ENCODE results near the gene PHEX. TPM values are rescaled to one million over a fixed set of nuclear protein-coding genes. Genes with fewer than 3 reads are reported as not detected.

The PHEX gene
- total and polyA plus RNA-seq, 5 experiments from 2014 or later: 0.18 to 0.19 TPM; not detected in 3

DNA sequence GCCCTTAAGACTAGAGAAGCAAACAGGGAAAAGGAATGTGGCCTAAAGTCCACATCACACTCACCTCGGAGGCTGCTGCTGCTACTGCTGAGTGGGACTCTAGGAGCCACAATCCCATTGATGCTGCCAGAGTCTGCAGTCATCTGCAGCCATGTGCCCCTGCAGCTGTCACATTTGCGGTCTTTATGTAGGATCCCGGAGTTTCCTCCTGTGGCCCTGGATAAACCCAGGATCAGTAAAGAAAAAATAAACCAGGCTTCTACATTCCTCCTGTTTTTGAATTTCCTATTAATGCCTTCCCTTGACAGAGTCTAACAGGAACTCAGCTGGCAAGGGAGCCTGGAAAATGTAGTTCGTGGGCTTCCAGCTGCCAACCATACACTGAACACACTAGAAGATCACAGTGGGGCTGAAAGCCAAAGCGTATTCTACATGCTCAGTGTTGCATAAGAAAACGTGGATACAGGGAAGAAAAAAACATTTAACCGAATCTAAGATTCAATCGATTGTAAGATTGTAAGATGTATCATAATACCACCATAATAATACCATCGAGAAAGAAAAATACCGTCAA lies 10.3 kb upstream of the PHEX start:
- Mint-ChIP-seq H3K4me1 (no peaks in the 10 kb centered on the region), H3K36me3 (no peaks in the 10 kb centered on the region), H3K27ac (no peak overlapping the region), H3K4me3 (no peak overlapping the region), H3K9me3 (no peaks in the 10 kb centered on the region), H3K27me3 (peaks cover 0 to 1% (median 0%) of the 10 kb centered on the region in 5 donors)
- POLR2A ChIA-PET: no interaction called here
- DNase-seq: no peak
- no peak for ATAC-seq

DNA sequence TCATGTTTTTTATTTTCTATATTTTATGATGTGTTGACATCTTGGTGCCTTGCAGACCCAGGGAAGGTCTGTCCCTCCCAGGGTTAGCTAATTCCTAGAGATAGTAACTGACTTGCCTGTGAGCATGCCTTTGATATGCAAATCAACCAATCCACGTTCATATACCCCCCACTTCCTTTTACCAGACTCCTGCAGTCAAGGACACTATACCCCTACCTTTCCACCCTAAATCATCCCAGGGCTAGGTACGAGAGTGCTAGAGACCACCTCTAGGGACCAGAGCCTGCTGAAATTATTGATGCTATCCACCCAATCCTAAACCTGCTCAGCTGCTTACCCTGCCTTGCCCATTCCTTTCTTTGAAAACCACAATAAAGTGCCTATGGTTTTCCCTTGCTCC lies 7.5 kb upstream of the PHEX start:
- no peaks in the 10 kb centered on the region for H3K36me3 Mint-ChIP-seq
- no peak for ATAC-seq

DNA sequence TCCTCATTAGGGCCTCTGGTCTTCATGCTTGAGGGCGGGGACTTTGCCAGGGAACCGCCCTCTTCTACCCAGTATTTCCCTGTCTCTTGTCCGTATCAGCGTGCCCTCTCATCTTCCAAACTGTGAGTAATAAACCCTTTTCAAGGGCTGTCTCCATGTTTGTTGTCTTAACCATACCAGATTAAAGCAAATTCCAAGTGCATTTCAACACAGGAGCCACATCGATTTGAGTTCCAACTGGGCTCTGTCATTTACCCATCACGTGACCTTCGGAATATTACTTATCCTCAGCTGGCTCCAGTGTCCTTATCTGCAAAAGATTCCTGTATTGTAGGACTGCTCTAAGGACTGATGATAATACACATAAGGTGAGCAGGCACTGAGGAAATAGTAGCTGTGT lies 6.4 kb upstream of the PHEX start:
- Mint-ChIP-seq H3K9me3 (no peaks in the 10 kb centered on the region), H3K4me3 (no peak overlapping the region), H3K4me1 (peaks cover 0 to 6% (median 0%) of the 10 kb centered on the region in 4 donors), H3K36me3 (no peaks in the 10 kb centered on the region), H3K27me3 (peaks cover 0 to 1% (median 0%) of the 10 kb centered on the region in 5 donors), H3K27ac (no peak overlapping the region)
- ATAC-seq (no peak), DNase-seq (no peak)
- POLR2A ChIA-PET: no interaction called here

More for the DNA sequence above, 7.5 kb upstream of the PHEX start:
- POLR2A ChIA-PET: no interaction called here
- Mint-ChIP-seq H3K9me3 (no peaks in the 10 kb centered on the region), H3K27me3 (peaks cover 0 to 1% (median 0%) of the 10 kb centered on the region in 5 donors), H3K4me3 (no peak overlapping the region), H3K27ac (no peak overlapping the region), H3K4me1 (peaks cover 0 to 4% (median 0%) of the 10 kb centered on the region in 4 donors)
- DNase-seq: no peak

DNA sequence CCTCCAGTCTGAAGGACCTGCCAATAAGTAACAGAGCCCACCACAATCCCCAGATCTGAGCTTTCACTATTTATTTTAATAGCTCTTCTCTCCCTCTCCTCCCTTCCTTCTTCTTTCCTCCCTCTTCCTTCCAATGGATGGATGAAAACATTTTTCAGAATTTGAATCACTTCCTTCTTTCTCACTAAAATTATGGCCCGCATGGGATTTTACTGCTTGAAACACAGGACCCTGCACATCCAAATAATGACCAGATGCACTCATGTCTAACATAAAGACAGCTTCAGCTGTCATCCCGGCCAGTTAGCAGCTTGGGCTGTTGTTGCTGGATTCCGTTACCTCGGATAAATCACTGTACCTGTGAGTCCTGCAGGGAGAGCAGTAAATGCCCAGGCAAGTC lies 5.4 kb upstream of the PHEX start:
- H3K4me1 Mint-ChIP-seq: peaks cover 0 to 6% (median 0%) of the 10 kb centered on the region in 4 donors
- H3K36me3 Mint-ChIP-seq: no peaks in the 10 kb centered on the region
- no peak overlapping the region for H3K27ac Mint-ChIP-seq
- no peaks in the 10 kb centered on the region for H3K9me3 Mint-ChIP-seq
- ATAC-seq (no peak), DNase-seq (no peak)
- no peak overlapping the region for H3K4me3 Mint-ChIP-seq
- POLR2A ChIA-PET: no interaction called here
- H3K27me3 Mint-ChIP-seq: no peaks in the 10 kb centered on the region

DNA sequence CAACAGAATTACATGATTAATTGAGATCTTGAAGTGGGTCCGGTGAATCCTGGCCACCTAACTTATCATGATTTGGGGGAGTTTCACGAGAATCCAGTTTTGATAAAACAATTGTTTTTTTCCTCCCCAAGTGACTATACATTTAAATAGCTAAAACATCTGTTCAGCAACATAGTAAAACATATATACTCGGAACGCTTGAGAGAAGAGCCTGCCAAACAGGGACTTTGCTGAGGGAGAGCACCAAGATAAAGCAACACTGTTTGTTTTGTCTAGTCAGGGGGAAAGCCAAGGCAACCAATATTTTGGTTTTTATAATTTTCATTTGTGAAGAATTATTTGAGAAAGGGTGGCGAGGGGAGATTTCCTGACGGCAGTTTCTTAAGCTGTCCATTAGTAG lies 381 bp downstream of the PHEX start:
- Mint-ChIP-seq H3K27me3 (no peaks in the 10 kb centered on the region), H3K9me3 (no peaks in the 10 kb centered on the region), H3K4me3 (no peak overlapping the region), H3K36me3 (no peaks in the 10 kb centered on the region), H3K27ac (no peak overlapping the region), H3K4me1 (peaks cover 0 to 10% (median 0%) of the 10 kb centered on the region in 4 donors)
- DNase-seq (no peak), ATAC-seq (no peak)
- POLR2A ChIA-PET: no interaction called here

DNA sequence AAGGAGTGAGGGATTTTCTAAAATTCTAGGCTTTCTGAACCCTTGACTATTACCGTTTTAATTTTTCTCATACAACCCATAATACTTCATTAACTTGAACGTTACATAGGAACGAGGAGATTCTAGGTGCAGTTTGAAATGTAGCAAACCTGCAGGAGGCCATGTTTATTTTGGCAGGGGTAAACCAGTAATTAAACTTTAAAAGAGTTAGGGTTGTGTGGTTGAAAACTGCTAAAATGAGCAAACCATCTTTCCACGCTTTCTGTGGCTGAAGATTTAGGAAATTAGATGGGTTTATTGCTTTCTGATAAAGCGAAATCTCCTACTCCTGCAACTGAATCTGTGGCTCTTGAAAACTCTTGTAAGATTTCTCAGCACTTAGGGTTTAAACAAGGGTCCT lies 1.7 kb downstream of the PHEX start:
- Mint-ChIP-seq H3K27me3 (no peaks in the 10 kb centered on the region), H3K4me1 (peaks cover 0 to 10% (median under 1%) of the 10 kb centered on the region in 4 donors), H3K27ac (no peak overlapping the region), H3K4me3 (no peak overlapping the region), H3K36me3 (no peaks in the 10 kb centered on the region), H3K9me3 (no peaks in the 10 kb centered on the region)
- POLR2A ChIA-PET: no interaction called here
- DNase-seq (no peak), ATAC-seq (no peak)

DNA sequence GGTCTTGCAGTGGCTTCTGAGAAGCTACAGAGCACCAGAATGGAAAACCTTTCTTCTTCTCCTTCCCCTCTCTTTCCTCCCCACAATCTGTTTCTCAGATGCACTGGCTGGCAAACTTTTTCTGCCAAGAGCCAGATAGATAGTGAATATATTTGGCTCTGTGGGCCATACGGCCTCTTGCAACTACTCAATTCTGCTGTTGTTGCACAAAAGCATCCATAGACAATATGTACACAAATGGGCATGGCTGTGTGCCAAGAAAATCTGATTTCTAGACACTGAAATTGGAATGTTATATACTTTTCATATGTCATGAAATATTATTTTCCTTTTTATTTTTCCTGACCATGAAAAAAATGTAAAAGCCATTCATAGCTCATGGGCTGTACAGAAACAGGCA lies 3.1 kb downstream of the PHEX start:
- no peak for DNase-seq

DNA sequence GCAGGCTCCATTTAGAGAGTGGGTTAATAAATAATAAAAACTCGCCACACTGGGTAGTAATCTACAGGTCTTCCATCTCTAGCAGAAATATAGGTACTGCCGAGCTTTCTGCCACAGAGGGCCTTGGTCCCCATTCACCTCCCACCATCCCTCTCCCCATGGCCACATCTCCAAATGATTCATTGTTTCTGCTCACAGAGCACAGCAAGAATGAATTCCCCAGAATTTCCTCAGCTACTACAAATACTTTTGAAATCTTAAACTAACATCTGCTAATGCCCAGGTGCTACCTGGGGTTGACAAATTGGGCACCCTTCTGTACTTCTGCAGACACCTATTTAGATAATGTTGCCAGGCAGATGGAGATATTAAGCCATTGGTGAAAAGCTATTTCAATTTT lies 5.1 kb downstream of the PHEX start:
- H3K27ac Mint-ChIP-seq: no peak overlapping the region
- POLR2A ChIA-PET: no interaction called here
- peaks cover 0 to 2% (median 0%) of the 10 kb centered on the region in 9 donors for H3K9me3 Mint-ChIP-seq
- H3K27me3 Mint-ChIP-seq: no peaks in the 10 kb centered on the region
- DNase-seq (no peak), ATAC-seq (no peak)
- no peaks in the 10 kb centered on the region for H3K36me3 Mint-ChIP-seq
- no peak overlapping the region for H3K4me3 Mint-ChIP-seq
- peaks cover 0 to 4% (median under 1%) of the 10 kb centered on the region in 4 donors for H3K4me1 Mint-ChIP-seq

More for the DNA sequence above, 3.1 kb downstream of the PHEX start:
- POLR2A ChIA-PET: no interaction called here
- H3K4me1 Mint-ChIP-seq: peaks cover 0 to 4% (median under 1%) of the 10 kb centered on the region in 4 donors
- ATAC-seq: no peak
- no peaks in the 10 kb centered on the region for H3K9me3 Mint-ChIP-seq
- H3K27ac Mint-ChIP-seq: no peak overlapping the region
- no peaks in the 10 kb centered on the region for H3K36me3 Mint-ChIP-seq
- no peak overlapping the region for H3K4me3 Mint-ChIP-seq
- no peaks in the 10 kb centered on the region for H3K27me3 Mint-ChIP-seq

DNA sequence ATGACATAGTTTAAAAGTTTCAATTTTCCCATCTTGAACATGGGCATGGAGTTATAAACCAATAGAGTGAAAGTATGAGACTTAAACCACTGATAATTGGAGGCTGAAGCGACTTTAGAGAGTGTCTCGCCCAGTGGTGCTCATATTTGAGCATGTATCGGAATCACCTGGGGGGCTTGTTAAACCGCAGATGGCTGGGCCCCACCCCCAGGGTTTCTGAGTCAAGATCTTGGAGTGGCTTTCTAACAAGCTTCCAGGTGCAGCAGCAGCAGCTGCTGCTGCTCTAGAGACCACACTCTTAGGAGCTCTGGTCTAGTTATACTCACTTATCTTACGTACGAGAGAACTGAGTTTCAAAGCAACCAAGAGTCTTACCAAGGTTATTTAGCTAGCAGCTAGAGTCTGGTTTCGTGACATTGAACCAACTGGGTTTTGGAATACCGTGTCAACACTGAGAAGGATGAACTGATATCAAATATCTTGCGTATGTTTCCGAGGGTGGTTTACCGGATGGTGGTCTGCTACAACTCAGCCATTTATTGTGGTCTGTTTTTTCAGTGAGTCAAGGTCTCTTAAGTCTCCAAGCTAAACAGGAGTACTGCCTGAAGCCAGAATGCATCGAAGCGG lies 5.9 kb downstream of the PHEX start:
- POLR2A ChIA-PET: no interaction called here
- ATAC-seq (no peak), DNase-seq (peak in 1 of 10 donors; percentile 21)
- H3K4me1 Mint-ChIP-seq: peaks cover 0 to 2% (median 0%) of the 10 kb centered on the region in 4 donors
- no peaks in the 10 kb centered on the region for H3K27me3 Mint-ChIP-seq
- peak overlapping the region in 1 of 10 donors; percentile 68 for H3K27ac Mint-ChIP-seq
- peak overlapping the region in 2 of 10 donors; percentile 43 to 44 for H3K4me3 Mint-ChIP-seq
- no peaks in the 10 kb centered on the region for H3K36me3 Mint-ChIP-seq
- peaks cover 0 to 2% (median 0%) of the 10 kb centered on the region in 9 donors for H3K9me3 Mint-ChIP-seq

DNA sequence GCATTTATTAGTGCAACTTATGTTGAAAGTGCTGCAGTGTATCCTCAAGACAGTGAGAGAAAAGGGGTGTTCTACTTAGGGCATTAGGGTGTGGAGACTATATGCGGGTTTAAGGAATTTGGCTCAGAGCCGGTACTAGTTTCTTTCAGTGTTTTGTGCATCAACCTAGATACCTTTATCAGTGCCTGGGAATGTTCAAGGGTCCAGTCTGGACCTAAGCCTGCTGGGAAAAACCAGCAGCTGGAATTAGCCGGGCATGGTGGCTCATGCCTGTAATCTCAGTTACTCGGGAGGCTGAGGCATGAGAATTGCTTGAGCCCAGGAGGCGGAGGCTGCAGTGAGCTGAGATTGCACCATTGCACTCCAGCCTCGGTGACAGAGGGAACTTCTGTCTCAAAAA lies 7.4 kb downstream of the PHEX start:
- peaks cover 0 to 2% (median 0%) of the 10 kb centered on the region in 9 donors for H3K9me3 Mint-ChIP-seq
- H3K4me1 Mint-ChIP-seq: peaks cover 0 to 2% (median 0%) of the 10 kb centered on the region in 4 donors
- DNase-seq (no peak), ATAC-seq (no peak)
- POLR2A ChIA-PET: no interaction called here
- H3K36me3 Mint-ChIP-seq: no peaks in the 10 kb centered on the region
- H3K4me3 Mint-ChIP-seq: no peak overlapping the region
- H3K27me3 Mint-ChIP-seq: no peaks in the 10 kb centered on the region
- H3K27ac Mint-ChIP-seq: no peak overlapping the region

DNA sequence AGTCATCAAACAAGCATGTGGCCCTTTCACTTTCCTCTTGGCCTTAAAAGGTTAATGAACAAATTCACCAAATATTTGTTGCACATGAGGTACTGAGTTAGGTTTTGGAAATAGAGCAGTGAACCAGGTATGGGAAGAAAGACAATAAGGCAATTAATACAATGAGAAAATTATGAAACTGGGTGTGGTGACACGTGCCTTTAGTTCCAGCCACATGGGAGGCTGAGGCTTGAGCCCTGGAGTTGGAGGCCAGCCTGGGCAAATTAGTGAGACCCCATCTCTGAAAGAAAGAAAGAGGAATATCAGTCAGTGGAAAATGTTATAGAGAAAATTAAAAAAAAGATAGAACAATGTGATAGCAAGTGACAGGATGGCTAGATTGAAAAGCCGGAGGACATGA lies 8.1 kb downstream of the PHEX start:
- POLR2A ChIA-PET: no interaction called here
- DNase-seq (no peak), ATAC-seq (no peak)
- H3K27ac Mint-ChIP-seq: peak overlapping the region in 1 of 10 donors; percentile 25
- H3K27me3 Mint-ChIP-seq: no peaks in the 10 kb centered on the region
- no peaks in the 10 kb centered on the region for H3K36me3 Mint-ChIP-seq
- H3K4me3 Mint-ChIP-seq: no peak overlapping the region
- H3K4me1 Mint-ChIP-seq: peaks cover 0 to 2% (median 0%) of the 10 kb centered on the region in 4 donors
- peaks cover 0 to 2% (median 0%) of the 10 kb centered on the region in 9 donors for H3K9me3 Mint-ChIP-seq

DNA sequence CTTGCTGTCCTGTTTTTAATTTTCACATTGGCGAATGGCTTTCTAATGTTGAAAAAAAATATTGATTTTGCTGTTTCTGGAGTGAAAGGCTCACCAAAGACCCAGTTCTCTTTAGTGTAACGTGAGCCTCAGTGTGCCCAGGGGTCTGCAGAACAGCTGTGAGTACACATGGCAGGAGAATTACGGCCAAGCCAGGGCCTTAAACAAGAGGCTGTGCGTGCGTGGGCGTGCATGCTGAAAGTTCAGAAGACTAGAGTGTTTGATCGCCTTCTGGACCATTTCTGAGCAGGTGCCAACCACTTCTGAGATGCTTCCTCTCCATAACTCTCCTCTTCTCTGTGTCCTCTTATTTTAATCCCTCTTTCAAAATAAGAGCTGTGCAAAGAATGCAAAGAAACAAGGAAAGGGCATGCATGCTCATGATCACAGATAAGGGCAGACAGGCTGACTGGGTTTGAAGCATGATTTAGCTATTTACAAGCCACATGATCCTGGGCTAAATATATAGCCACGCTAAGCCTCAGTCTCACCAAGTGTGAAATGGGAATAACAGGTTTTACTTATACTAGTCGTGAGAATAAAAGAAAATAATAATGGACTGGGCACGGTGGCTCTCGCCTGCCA lies 9.9 kb downstream of the PHEX start:
- Mint-ChIP-seq H3K36me3 (no peaks in the 10 kb centered on the region), H3K27me3 (no peaks in the 10 kb centered on the region), H3K4me3 (no peak overlapping the region), H3K4me1 (peaks cover 0 to 2% (median 0%) of the 10 kb centered on the region in 4 donors), H3K9me3 (peaks cover 0 to 2% (median 0%) of the 10 kb centered on the region in 9 donors), H3K27ac (no peak overlapping the region)
- ATAC-seq: no peak
- POLR2A ChIA-PET: no interaction called here
- no peak for DNase-seq

DNA sequence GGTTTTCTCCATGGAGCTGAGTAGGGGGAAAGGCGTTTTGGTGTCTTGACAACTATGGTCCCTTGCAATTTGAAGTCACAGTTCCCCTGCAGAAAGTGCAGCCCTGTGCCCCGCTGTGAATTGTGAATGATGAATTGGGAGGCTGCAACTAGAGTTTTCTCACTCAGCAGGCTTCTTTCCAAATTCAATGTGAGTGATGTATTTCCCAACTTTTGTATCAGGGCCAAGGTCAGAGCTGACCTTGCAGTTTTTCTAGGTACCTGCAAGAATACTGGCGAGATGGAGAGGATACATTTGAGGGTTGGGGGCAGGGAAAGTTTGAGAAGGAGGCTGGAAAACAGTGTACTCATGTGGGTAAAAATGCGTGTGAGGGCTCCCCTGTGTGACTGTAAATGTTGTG lies 11.7 kb downstream of the PHEX start:
- H3K27ac Mint-ChIP-seq: no peak overlapping the region
- no peaks in the 10 kb centered on the region for H3K4me1 Mint-ChIP-seq

More for the DNA sequence above, 11.7 kb downstream of the PHEX start:
- peaks cover 0 to 2% (median 0%) of the 10 kb centered on the region in 9 donors for H3K9me3 Mint-ChIP-seq
- no peaks in the 10 kb centered on the region for H3K36me3 Mint-ChIP-seq
- no peak for ATAC-seq
- POLR2A ChIA-PET: no interaction called here
- H3K4me3 Mint-ChIP-seq: no peak overlapping the region
- H3K27me3 Mint-ChIP-seq: no peaks in the 10 kb centered on the region
- no peak for DNase-seq
